K562 (cell line): Measurements from ENCODE around the gene KCNJ11. TPM values are rescaled to one million over a fixed set of nuclear protein-coding genes. Genes with fewer than 3 reads are reported as not detected.

Experiments
- BRF1 ChIP-seq: IDR thresholded peaks from 3 replicates; pipeline ENCODE4 v1.6.1; 2011; ENCODE audit warnings: borderline replicate concordance, mild to moderate bottlenecking; ENCODE audit not compliant: insufficient read length; ENCODE audit errors: extremely low read depth
- DDX20 ChIP-seq: fragments of 450-650 bp; IDR thresholded peaks from 2 replicates; pipeline ENCODE4 v1.6.1; 2016; ENCODE audit warnings: missing genetic modification characterization, low read depth, mild to moderate bottlenecking, missing compliant biosample characterization, moderate library complexity
- ETS2 ChIP-seq: IDR thresholded peaks from 2 replicates; pipeline ENCODE4 v1.6.1; 2016; ENCODE audit warnings: borderline replicate concordance, missing genetic modification characterization, mild to moderate bottlenecking, moderate library complexity, missing compliant biosample characterization; ENCODE audit not compliant: poor library complexity, severe bottlenecking
- HNRNPK ChIP-seq: fragments of 200-400 bp; formaldehyde crosslinking; IDR thresholded peaks from one replicate; pipeline ENCODE4 v1.6.1; 2018; ENCODE audit warnings: mild to moderate bottlenecking, low read depth, low read length; ENCODE audit not compliant: poor library complexity, severe bottlenecking
- MYC ChIP-seq, 2 experiments: fragments of 250-450 bp in 1 of 2; sonication (Bioruptor Pico) in 1 of 2; IDR thresholded peaks; 2 replicates each; pipeline versions ENCODE4 v1.5.1 to v1.6.1; 2012 to 2021; ENCODE audit warnings: low read depth in 2 of 2, borderline replicate concordance in 1 of 2, improper control_type of control experiment in 1 of 2, low read length in 1 of 2, mild to moderate bottlenecking in 1 of 2, moderate library complexity in 1 of 2
- NCOR1 ChIP-seq: fragments of 450-650 bp; IDR thresholded peaks from 2 replicates; pipeline ENCODE4 v1.6.1; 2016; ENCODE audit warnings: mild to moderate bottlenecking, moderate library complexity
- NRF1 ChIP-seq, 2 experiments: fragments of 450-650 bp; IDR thresholded peaks in 1 of 2; conservative IDR thresholded peaks in 1 of 2; 2 replicates each; pipeline ENCODE4 v1.6.1; 2014; ENCODE audit warnings: mild to moderate bottlenecking in 2 of 2
- RUNX1 ChIP-seq: sonication (generic); IDR thresholded peaks from 2 replicates; pipeline ENCODE4 v1.6.1; 2016; ENCODE audit warnings: antibody characterized with exemption, low read depth
- SREBF1 ChIP-seq: fragments of 150-350 bp; IDR thresholded peaks from 2 replicates; pipeline ENCODE4 v1.6.1; 2014; ENCODE audit warnings: antibody characterized with exemption, low read depth, low read length, borderline replicate concordance
- SRSF1 ChIP-seq: fragments of 200-400 bp; formaldehyde crosslinking; IDR thresholded peaks from 2 replicates; pipeline ENCODE4 v1.6.1; 2017; ENCODE audit warnings: mild to moderate bottlenecking, low read depth, low read length, moderate library complexity
- ZNF140 ChIP-seq: fragments of 250-450 bp; sonication (Bioruptor Pico); IDR thresholded peaks from 2 replicates; pipeline ENCODE4 v1.8.0; 2021; ENCODE audit warnings: moderate library complexity, mild to moderate bottlenecking, inconsistent platforms
- ZNF263 ChIP-seq: sonication (generic); formaldehyde crosslinking; IDR thresholded peaks from 2 replicates; pipeline ENCODE4 v1.8.0; 2022; ENCODE audit warnings: mild to moderate bottlenecking, missing genetic modification reagents, borderline replicate concordance
- ZNF408 ChIP-seq: fragments of 250-450 bp; sonication (Bioruptor Pico); IDR thresholded peaks from 2 replicates; pipeline ENCODE4 v1.4.0; 2020; ENCODE audit warnings: low read depth, mild to moderate bottlenecking, moderate library complexity
- polyA plus RNA-seq, 8 experiments: library from polyadenylated mRNA; depleted of rRNA in 4 of 8; stranded (reverse) in 5 of 8; unstranded in 3 of 8; fragments of >200 nt; fragmentation: Nextera tagmentation in 2 of 8; fragmentation: Illumina TruSeq in 1 of 8; extraction: Ambion mirVana in 2 of 8; extraction: Trizol in 1 of 8; gene quantifications; 2 replicates each; pipeline versions ENCODE4 v1.2.1 to v1.2.3, GENCODE V29; 2011 to 2014; ENCODE audit warnings: inconsistent platforms in 1 of 8, missing spikeins in 1 of 8
- total RNA-seq, 7 experiments: library from RNA; depleted of rRNA in 6 of 7; stranded (reverse); fragments of >200 nt in 6 of 7; fragmentation: Illumina TruSeq in 2 of 7; extraction: Trizol in 2 of 7; gene quantifications; 2 replicates each; pipeline versions ENCODE4 v1.2.1 to v1.2.3, GENCODE V29; 2011 to 2021; ENCODE audit warnings: low replicate concordance in 1 of 7
- TF ChIP-seq, protein P1 (sequence below): sonication (generic); formaldehyde crosslinking; IDR thresholded peaks from 2 replicates; pipeline ENCODE4 v1.8.1; 2022; ENCODE audit warnings: missing genetic modification reagents

Gene KCNJ11
- total and polyA plus RNA-seq, 9 of the 15 experiments (the other 6 are each of a cell fraction or from before 2014, with no cell fraction given) = 0.54 to 3.7 (median 0.86) TPM; not detected in 2

- TF ChIP-seq DDX20 (tag) (no peak), ZNF263 (CRISPR knock-in tag) (0 out of 2 replicates have a peak, but pooled peaks have one; percentile 8), ETS2 (tag) (no peak), ZNF408 (no peak), NCOR1 (no peak), SRSF1 (no peak), SREBF1 (no peak), NRF1 (conservative IDR thresholded peaks at IDR 0.05 in 1 of 2, IDR thresholded peaks at IDR 0.05 in 1 of 2) (0 out of 4 replicates have a peak, but pooled peaks of 1 of the 2 experiments have one; percentile 36), BRF1 (no peak), ZNF140 (CRISPR knock-in tag) (no peak), HNRNPK (no peak), MYC (IDR thresholded peaks at IDR 0.05; ENCODE audit: low read depth, low read length) (no peak), MYC (CRISPR knock-in tag; IDR thresholded peaks at IDR 0.05; ENCODE audit: borderline replicate concordance, low read depth) (no peak), RUNX1 (no peak)
- TF ChIP-seq, protein P1, sequence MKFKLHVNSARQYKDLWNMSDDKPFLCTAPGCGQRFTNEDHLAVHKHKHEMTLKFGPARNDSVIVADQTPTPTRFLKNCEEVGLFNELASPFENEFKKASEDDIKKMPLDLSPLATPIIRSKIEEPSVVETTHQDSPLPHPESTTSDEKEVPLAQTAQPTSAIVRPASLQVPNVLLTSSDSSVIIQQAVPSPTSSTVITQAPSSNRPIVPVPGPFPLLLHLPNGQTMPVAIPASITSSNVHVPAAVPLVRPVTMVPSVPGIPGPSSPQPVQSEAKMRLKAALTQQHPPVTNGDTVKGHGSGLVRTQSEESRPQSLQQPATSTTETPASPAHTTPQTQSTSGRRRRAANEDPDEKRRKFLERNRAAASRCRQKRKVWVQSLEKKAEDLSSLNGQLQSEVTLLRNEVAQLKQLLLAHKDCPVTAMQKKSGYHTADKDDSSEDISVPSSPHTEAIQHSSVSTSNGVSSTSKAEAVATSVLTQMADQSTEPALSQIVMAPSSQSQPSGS (CRISPR knock-in tag) = no peak
Observed at GRCh38 chr11:17388609-17389210, at the start of gene KCNJ11 (continued).
